Measurements from ENCODE around the gene SETBP1. TPM values are rescaled to one million over a fixed set of nuclear protein-coding genes. Genes with fewer than 3 reads are reported as not detected.

SETBP1 gene
- total and polyA plus RNA-seq, 8 donors = 1.4 to 66.5 (median 20.1) TPM

DNA sequence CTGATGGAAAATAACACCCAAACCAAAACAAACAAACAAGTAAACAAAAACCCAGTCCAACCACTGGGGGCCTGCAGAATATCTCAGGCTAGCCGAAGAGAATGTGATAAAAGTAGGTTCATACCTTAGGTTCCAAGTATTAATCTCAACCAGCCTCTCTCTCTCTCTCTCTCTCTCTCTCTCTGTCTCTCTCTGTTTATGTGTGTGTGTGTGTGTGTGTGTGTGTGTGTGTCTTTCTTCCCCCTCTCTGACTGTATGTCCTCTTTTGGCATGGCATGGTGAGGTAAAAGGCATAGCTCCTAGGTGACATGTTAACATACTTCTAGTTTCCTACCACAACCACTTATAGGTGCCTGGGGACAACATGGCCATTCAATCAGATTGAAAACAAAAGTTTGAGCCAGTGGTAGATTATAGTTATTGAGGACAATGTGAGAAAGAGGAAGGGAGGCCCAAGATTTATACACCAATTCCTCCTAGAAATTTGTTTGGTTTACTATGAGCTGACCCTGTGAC, 93.0 kb downstream of the SETBP1 start:
- TF ChIP-seq, protein P1, sequence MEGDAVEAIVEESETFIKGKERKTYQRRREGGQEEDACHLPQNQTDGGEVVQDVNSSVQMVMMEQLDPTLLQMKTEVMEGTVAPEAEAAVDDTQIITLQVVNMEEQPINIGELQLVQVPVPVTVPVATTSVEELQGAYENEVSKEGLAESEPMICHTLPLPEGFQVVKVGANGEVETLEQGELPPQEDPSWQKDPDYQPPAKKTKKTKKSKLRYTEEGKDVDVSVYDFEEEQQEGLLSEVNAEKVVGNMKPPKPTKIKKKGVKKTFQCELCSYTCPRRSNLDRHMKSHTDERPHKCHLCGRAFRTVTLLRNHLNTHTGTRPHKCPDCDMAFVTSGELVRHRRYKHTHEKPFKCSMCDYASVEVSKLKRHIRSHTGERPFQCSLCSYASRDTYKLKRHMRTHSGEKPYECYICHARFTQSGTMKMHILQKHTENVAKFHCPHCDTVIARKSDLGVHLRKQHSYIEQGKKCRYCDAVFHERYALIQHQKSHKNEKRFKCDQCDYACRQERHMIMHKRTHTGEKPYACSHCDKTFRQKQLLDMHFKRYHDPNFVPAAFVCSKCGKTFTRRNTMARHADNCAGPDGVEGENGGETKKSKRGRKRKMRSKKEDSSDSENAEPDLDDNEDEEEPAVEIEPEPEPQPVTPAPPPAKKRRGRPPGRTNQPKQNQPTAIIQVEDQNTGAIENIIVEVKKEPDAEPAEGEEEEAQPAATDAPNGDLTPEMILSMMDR (IDR thresholded peaks at IDR 0.05) = no peak
- TF ChIP-seq POLR2A (IDR thresholded peaks at IDR 0.05) (no peak), EP300 (IDR thresholded peaks at IDR 0.05) (no peak), POLR2AphosphoS5 (IDR thresholded peaks at IDR 0.05) (no peak)
- Histone ChIP-seq H3K9me3 (no peaks in the 10 kb centered on the region), H3K36me3 (no peaks in the 10 kb centered on the region), H3K4me1 (peaks cover 13 to 60% (median 43%) of the 10 kb centered on the region in 4 donors), H3K4me3 (no peak overlapping the region), H3K27me3 (no peaks in the 10 kb centered on the region), H3K27ac (no peak overlapping the region)
- whole genome bisulfite sequencing, 5 donors = 78 to 100% (median 84%) methylated on average over 1 of the region's 1 CpG
- DNase-seq = no peak
- intact Hi-C loops (cut with DNase I; ENCODE audit: low total_unique reads) = no loop called here

DNA sequence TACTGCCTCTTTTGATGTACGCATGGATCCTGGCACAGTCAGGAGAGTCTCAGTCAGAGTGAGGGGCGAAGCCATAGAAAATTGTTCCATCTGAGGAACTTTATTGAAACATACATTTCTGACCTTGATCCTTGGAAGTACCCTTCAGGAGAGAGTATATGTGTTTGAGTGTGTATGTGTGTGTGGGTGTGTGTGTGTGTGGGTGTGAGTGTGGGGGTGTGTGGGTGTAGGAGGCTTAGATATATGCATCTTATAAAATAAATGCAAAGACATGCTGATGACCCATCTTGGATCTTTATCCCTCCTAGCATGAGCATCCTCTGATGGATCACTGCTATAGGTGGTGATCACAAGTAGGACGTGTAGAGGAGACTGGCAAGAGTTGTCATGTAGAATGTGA, 93.5 kb downstream of the SETBP1 start:
- TF ChIP-seq EP300 (IDR thresholded peaks at IDR 0.05) (no peak), POLR2A (IDR thresholded peaks at IDR 0.05) (no peak), POLR2AphosphoS5 (IDR thresholded peaks at IDR 0.05) (no peak)
- TF ChIP-seq, protein P1 (IDR thresholded peaks at IDR 0.05) = no peak
- Histone ChIP-seq H3K27me3 (no peaks in the 10 kb centered on the region), H3K4me1 (peaks cover 13 to 65% (median 46%) of the 10 kb centered on the region in 4 donors), H3K36me3 (no peaks in the 10 kb centered on the region), H3K27ac (no peak overlapping the region), H3K4me3 (no peak overlapping the region), H3K9me3 (no peaks in the 10 kb centered on the region)
- 63 to 95% (median 82%) methylated on average over 3 of the region's 3 CpGs for WGBS, 5 donors
- intact Hi-C loops (cut with DNase I; ENCODE audit: low total_unique reads) = no loop called here
- no peak for DNase-seq

DNA sequence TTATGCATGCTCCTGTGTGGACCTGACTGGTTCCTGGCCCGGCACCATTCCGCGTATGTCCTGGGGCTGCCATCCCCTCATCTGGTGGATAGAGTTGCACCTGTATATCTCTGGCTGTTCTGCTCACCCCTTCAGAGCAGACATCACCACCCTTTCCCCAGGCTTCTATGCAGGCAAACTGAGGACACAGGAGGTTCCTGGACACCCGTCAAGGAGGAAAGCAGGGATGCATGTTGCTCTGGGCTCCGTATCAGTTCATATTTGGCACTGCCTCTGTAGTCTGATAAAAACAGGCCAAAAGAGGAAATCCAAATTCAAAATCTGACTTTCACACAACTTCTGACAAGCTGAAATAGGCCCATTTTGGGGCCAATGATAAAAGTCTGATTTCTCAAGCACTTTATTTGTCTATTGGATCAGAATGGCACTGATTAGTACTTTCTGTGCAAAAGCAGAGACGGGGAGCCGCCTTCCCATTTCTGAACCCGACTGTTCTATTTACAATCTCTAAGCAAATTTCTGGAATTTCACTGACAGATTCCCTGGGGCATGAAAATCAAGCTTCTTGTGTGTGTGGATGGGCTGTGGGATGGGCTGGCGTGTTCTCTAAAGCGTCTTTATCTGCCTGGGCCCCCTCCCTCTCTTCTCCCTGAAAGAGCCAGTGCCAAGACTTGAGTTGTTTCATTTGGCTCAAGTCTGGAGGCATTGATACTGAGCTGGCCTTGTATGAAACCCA, 96.9 kb downstream of the SETBP1 start:
- peak overlapping the region in 3 of 5 donors; percentile 2 to 59 (median 56) for H3K27ac ChIP-seq
- DNase-seq = peak in 1 of 2 donors; percentile 63
- peaks cover 6 to 68% (median 41%) of the 10 kb centered on the region in 4 donors for H3K4me1 ChIP-seq
- intact Hi-C loops (cut with DNase I; ENCODE audit: low total_unique reads) = no loop called here
- TF ChIP-seq EP300 (IDR thresholded peaks at IDR 0.05) (no peak), POLR2A (IDR thresholded peaks at IDR 0.05) (no peak), POLR2AphosphoS5 (IDR thresholded peaks at IDR 0.05) (no peak)
- TF ChIP-seq, protein P1 (IDR thresholded peaks at IDR 0.05) = no peak
- no peak overlapping the region for H3K4me3 ChIP-seq
- H3K36me3 ChIP-seq = no peaks in the 10 kb centered on the region
- H3K9me3 ChIP-seq = no peaks in the 10 kb centered on the region
- WGBS, 5 donors = 53 to 68% (median 57%) methylated on average over 10 of the region's 10 CpGs
- H3K27me3 ChIP-seq = no peaks in the 10 kb centered on the region

DNA sequence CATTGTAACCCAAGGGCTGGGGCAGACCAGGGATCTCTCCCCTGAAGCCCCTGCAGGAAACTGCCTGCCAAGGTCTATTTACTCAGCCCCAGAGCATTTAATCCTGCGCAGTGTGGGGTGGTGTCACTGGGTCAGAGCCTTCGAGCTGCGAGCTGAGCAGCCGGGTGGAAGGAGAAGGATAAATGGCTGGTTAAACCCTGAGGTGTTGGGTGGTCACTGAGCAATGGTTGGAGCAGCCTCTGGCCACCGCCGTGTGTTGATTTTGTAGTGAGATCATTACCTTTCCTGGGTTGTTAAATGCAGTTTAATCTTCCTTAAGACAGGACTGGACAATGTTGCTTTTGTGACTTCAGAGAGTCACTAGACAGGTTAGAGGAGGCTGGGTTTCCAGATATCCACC, 98.1 kb downstream of the SETBP1 start:
- peaks cover 6 to 62% (median 42%) of the 10 kb centered on the region in 4 donors for H3K4me1 ChIP-seq
- 21 to 50% (median 38%) methylated on average over 6 of the region's 6 CpGs for WGBS, 5 donors
- TF ChIP-seq POLR2AphosphoS5 (IDR thresholded peaks at IDR 0.05) (no peak), EP300 (IDR thresholded peaks at IDR 0.05) (no peak)

More for the DNA sequence above, 98.1 kb downstream of the SETBP1 start:
- no peaks in the 10 kb centered on the region for H3K9me3 ChIP-seq
- peak in 1 of 2 donors; percentile 71 for DNase-seq
- H3K27ac ChIP-seq = peak overlapping the region in 2 of 5 donors; percentile 56 to 59
- H3K36me3 ChIP-seq = no peaks in the 10 kb centered on the region
- intact Hi-C loops (cut with DNase I; ENCODE audit: low total_unique reads) = no loop called here
- H3K27me3 ChIP-seq = no peaks in the 10 kb centered on the region
- H3K4me3 ChIP-seq = no peak overlapping the region

Data from stomach (tissue), 9 donors.